Stimulated activated CD4-positive, alpha-beta T cell treated with anti-CD3 and anti-CD28 coated beads, Interleukin-12 subunit alpha, Interleukin-12 subunit beta, amount 100 ng/mL, for 4 hours (primary cell): ENCODE measurements around the gene RAD9A.
"Not testable (repeated sequence)": the region's sequence is repeated elsewhere in the genome, so short reads cannot be mapped to it uniquely, and the experiment has no call there.

Experiments used
- DNase-seq: peaks from one replicate; pipeline ENCODE4 v3.0.0-alpha.2; 2020

Gene RAD9A

DNA sequence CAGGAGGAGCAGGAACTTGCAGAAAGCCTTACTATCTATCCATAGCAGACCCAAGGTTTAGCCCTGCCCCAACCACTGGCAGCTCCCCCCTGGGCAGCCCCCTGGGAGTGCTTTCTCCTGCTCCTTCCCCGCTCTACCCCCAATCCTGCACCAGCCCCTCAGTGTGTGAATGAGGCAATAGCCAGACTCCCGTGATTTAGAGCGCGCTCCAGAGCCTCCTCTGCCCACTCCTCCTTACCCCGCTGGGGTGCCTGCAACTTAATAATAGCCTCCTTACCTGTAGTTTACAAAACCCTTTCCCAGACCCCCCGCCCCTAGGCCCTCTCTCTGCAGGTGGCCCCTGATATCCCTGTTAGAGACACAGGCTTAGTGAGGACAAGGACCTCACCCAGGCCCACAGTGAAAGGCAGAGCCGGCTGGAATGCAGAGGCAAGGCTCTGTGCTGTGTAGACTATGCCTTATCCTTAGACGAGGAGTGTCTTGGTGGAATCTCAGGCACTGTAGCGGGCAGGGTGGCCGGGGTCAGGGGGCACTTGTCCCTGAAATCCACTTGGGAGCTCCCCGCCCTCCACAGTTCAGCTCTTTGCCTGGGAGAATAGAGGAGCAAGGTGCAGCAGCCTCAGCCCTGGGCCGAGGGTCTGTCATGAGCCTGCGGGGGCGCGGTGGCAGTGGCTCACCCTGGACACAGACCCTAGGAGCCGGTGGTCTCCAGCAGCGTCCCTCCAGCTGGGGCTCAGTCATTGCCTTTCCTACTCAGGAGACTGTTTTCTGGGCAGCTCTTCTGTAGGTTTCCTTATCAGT is 19.4 kb downstream of the RAD9A start:
- no peak for DNase-seq

DNA sequence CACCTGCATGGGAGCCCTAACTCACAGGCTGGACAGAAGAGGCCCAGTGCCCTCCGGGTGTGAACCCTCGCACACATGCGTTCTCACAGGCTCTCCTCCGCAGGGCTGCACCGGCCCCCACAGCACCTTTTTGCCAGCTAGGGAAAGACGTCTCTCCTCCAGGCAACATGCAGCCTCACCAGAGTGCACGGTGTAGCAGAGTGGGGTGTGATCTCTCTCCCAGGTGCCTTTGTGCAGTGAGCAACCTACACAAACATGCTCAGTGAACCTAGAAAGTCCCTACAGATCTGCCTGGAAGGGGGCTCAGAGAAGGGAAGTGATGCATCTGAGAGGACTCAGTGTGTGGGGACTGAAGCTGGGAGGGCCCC is 20.0 kb downstream of the RAD9A start:
- DNase-seq = no peak

DNA sequence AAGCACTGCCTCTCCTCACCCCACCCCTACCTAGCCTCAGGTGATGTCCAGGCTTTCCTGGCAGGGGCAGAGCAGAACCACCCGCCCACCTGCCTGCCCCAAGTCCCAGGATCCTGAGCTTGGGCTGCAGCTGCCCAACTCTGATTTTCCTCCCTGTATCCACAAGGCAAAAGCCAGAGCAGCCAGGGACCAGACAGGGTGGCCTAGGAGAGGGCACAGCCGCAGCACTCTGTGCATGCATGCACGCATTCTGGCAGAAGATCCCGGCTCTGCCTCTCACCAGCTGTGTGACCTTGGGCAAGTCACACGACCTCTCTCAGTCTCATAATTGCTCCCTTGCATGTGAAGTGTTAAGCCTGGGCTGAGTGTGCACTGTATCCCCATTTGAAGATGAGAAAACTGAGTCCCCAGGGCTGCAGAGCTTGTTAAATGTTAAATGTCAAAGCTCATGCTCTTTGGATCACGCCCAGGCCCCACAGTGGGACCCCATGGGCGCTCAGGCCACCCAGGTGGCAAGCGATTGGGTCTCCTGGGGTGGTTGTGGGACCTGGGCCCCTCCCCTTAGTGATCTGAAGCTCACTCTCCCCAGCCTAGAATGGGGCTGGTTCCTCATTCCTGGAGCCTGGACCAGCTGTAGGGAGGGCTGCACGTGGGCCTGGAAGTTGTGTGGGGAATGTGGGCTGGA is 20.9 kb downstream of the RAD9A start:
- DNase-seq = no peak

DNA sequence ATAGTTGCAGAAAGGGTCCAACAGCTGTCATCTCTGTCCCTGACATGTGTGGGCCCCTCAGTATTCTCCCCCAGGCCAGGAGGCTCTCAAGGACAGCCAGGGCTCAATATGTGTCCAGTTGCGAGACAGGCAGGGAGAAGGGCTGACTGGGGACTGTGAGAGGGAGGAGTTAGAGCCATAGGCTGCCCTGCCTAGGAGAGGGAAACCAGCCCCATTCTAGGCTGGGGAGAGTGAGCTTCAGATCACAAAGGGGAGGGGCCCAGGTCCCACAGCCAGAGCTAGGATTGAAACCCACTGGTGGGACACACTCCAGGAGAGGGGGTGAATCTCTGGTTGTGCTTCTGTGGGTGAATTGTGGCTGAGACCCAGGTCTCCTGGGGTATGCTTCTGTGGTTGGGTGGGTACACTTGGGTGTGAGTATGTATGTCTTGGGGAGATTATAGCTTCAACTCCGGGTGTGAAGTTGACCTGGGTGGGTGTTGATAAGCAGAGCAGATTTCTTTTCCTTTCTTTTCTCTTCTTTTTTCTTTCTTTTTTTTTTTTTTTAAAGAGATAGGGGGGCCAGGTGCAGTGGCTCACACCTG is 21.6 kb downstream of the RAD9A start:
- no peak for DNase-seq

DNA sequence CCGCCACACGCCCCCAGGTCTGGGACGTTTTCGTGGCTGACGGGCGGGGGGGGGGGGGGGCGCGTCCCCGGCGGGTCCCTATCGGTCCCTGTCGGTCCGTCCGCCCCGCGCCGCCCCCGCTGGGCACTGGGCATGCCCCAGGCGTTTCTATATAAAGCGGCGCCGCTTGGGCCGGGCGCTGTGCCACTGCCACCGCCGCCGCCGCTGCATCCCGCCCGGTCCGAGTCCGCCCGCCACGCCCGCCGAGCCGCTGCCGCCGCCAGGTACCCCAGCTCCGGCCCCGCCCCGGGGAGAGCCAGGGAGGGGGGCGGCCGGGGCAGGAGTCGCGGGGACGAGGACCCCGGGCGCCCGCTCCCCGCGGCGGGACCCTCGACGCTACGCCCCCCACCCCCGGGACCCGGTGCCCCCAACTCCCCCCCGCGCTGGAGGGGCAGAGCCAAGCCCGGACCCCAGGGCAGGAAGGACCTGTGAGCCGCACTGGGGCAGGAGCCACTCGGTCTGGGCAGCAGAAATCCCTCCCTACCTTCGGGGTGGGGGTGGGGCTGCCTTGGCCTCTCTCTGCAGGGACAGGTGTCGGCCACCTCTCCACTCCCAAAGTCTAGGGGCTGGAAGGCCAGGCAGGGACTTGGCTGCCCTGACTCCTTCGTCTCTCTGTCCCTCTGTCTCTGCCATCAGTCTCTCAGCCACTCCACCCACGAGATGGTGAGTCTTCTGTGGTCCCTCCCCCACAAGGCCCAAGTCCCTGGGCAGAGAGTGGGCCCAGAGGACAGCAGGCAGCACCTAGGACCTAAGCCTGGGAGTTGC is 23.9 kb downstream of the RAD9A start, which contains the start of gene CARNS1:
Gene CARNS1 (plus strand): TSS at position 178 of the 804 bp plus-strand sequence. CDS start 522 bp downstream, at position 700.
- DNase-seq = no peak

DNA sequence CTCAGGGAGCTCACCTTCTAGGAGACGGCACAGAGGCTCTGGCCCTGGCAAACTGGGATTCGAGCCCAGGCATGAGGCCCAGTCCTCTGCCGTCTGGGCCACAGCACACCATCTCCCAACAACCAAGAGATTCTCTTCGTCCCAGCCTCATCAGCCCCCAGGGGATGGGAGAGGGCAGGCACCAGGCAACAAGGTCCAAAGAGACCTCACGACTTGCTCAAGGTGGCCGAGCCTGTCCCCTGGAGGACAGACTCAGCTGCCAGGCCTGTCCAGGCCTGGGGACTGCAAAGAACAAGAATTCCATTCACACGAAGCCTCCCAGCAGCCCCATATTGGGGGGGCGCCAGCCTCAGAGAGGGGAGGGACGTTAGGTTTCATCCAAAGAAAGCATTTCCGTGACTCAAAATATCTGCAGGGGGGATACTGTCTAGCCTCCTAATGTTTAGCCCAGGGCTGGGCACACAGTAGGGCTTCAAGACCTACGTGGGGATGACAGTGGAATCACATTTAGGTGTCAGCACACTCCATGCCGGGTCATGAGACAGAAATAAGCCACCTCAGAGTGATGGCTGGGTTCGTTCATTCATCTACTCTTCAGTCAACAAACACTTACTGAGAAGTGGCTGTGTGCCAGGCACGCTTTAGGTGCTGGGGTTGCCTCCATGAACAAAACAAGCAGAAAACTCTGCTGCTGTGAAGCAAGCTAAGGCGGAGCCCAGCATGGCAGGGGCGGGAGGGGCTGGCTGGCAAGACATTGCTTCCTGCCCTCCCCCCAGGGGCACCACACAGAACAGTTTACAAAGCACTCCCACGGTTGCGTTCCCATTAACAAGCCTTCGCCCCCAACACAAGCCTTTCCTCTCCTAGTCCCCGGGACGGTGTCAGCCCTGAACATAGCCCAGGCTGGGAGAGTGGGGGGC is 24.9 kb downstream of the RAD9A start:
- no peak for DNase-seq

DNA sequence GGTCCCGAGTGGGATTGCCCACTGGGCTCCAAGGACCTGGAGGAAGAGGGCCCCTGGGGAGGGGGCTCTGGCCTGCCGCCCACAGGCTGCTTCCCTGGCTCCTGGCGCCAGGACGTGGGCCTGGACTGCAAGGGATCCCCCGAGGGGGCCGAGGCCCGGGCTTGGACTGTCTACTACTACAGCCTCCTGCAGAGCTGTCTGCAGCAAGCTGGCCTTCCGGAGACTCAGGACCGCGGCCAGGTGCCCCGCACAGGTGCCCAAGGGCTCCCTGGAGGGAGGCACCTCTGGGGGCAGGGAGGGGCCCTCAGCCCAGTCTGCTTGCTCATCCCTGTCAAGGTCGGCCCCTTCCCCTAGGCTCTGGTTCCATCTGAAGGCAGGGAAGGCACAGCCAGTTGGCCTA is 25.6 kb downstream of the RAD9A start:
- no peak for DNase-seq

DNA sequence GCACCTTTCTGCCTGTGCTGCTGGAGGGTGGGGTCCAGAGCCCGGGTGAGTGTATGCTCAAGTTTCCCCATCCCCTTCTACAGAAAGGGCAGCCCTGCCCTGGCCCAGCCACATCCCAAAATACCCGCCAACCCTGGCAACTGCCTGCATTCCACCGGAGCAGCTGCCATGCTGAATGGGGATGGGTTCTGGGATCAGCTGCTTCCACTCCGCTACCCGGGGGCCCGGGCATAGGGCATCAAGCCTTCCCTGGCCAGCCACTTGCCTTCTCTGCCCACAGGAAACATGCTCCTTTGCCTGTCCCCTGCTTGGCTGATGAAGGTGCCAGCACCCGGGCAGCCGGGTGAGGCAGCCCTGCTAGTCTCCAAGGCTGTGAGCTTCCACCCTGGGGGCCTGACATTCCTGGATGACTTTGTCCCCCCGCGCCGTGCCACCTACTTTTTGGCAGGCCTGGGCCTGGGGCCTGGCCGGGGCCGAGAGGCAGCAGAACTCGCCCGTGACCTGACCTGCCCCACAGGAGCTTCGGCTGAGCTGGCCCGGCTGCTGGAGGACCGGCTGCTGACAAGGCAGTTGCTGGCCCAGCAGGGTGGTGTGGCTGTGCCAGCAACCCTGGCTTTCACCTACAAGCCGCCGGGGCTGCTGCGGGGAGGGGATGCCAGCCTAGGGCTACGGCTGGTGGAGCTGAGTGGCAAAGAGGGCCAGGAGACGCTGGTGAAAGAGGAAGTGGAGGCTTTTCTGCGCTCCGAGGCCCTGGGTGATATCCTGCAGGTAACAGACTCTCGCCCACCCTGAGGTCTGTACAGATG is 26.9 kb downstream of the RAD9A start:
- DNase-seq = no peak

DNA sequence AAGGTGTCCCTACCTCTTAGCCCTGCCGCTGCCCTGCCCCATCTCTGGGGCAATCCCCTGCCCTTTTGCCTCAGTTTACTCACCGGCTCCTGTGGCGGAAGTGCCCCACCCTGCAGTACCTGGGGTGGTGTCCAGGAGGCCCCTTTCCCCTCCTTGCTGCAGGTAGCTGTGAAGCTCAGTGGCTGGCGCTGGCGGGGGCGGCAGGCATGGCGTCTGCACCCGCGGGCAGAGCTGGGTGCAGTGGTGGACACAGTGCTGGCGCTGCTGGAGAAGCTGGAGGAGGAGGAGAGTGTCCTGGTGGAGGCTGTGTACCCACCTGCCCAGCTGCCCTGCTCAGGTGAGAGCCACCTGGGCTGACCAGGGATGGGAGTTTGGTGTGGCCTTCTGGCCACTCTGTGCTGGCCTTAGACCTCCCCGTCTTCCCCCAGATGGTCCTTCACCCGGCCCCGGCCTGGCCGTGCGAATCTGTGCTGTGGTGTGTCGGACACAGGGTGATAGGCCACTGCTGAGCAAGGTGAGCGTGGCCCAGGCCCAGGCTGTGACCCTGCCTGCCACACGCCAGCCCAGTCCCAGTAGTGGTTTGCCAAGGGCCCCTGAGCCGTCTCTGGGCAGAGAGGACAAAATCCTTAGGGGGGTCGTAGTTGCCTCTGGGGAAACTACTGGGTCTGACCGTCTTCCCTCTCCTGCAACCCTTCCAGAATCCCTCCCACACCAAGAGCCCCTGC is 27.7 kb downstream of the RAD9A start:
- no peak for DNase-seq

DNA sequence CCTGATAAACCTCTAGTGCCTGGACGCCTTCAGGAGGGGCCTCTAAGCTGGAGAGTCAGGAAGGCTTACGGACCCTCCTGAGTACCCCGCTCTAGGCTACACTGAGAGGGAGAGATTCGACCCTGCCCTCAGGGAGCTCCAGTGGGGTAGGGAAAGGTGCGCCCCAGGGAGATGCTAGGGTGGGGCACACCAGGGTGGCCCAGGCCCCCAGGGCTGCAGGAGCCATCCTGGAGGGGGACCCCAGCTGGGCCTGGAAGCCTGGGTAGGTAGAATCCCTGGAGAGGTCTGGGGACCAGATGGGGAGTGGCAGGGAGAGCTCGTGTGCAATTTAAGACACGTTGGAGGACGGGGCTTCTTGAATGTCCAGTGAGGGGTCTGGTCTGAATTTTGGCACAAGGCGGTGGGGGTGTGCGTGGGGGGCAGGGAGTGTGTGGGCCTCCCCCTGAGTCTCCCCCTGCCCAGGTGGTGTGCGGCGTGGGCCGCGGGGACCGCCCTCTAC is 28.4 kb downstream of the RAD9A start:
- DNase-seq = no peak

DNA sequence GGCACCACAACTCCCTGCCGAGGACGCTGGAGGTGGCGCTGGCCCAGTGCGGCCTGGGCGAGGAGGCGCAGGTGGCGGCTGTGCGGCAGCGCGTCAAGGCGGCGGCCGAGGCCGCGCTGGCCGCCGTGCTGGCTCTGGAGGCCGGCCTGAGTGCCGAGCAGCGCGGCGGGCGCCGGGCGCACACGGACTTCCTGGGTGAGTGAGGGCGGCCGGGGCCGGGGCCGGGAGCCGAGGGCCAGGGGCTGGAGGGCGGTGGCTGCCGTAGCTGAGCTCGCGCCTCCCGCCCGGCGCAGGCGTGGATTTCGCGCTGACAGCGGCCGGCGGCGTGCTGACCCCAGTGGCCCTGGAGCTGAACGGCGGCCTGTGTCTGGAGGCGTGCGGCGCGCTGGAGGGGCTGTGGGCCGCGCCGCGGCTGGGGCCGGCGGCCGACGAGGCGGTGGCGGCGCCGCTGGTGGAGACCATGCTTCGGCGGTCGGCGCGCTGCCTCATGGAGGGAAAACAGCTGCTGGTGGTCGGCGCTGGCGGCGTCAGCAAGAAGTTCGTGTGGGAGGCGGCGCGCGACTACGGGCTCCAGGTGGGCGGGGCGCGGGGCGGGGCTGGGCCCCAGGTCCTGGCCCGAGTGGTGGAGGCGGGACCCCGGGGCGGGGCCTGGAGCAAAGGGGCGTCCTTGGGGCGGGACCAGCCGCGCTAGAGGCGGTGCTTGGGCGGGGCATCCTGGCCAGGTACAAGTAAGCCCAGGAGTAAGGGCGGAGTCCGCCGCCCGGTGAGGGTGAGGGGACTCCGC is 29.1 kb downstream of the RAD9A start:
- DNase-seq = peak; percentile 100

DNA sequence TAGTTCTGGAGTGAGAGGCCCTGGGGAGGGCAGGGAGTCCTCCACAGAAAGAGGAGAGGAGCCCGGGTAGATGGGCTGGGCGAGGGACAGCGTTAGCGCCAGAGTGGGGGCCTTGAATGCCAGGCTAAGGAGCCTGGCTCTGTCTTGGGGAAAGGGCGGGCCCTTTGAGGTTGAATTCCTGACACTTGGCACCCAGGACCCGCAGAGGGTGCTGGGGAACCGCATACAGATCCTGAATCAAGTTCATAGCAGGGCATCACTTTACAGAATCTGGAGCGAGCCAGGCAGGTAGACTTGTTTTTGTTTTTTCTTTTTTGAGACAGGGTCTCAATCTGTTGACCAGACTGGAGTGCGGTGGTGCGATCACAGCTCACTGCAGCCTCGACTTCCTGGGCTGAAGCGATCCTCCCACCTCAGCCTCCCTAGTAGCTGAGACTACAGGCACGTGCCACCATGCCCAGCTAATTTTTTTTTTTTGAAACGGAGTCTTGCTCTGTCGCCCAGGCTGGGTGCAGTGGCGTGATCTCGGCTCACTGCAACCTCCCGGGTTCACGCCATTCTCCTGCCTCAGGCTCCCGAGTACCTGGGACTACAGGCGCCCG is 29.7 kb downstream of the RAD9A start:
- no peak for DNase-seq

DNA sequence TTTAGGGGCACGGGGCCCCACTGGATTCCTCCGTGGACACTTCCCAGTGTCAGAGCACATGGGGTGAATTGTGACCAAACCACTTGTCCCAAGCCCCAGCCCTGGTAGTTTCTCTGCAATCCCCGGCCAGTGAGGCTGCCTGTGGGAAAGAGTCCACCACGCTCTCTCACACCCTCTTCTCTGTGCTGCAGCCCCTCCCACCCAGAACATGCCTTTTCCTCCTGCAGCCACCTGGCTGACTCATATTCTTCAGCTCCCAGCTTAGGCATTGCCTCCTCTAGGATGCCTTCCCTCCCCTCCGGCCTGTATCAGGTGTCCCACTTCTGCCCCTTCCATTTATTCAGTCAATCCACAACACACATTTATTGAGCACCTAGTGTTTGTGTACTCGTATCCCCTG is 31.1 kb downstream of the RAD9A start:
- no peak for DNase-seq

DNA sequence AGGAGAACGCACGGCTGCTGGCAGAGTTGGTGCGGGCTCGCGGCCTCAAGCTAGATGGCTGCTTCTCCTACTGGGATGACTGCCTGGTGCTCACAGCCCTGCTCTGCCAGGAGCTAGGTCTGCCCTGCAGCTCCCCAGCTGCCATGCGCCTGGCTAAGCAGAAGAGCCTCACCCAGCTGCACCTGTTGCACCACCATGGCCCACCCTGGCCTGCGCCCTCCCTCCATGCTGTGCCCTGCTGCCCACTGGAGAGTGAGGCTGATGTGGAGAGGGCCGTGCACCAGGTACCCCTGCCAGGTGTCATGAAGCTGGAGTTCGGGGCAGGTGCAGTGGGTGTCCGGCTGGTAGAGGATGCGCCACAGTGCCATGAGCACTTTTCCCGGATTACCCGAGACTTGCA is 31.7 kb downstream of the RAD9A start:
- no peak for DNase-seq

DNA sequence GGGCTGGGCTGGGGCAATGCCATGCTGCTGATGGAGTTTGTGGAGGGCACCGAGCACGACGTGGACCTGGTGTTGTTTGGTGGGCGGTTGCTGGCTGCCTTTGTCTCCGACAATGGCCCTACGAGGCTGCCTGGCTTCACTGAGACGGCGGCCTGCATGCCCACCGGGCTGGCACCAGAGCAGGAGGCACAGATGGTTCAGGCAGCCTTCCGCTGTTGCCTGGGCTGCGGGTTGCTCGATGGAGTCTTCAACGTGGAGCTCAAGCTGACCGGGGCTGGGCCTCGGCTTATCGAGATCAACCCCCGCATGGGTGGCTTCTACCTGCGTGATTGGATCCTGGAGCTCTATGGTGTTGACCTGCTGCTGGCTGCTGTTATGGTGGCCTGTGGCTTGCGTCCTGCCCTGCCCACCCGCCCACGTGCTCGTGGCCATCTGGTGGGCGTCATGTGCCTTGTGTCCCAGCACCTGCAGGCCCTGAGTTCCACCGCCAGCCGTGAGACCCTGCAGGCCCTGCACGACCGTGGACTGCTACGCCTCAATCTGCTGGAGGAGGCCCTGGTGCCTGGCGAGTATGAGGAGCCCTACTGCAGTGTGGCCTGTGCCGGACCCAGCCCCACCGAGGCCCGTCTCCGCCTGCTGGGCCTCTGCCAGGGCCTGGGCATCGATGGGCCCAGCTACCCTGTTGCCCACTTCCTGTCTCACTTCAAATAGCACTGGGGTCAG is 32.3 kb downstream of the RAD9A start:
- no peak for DNase-seq

DNA sequence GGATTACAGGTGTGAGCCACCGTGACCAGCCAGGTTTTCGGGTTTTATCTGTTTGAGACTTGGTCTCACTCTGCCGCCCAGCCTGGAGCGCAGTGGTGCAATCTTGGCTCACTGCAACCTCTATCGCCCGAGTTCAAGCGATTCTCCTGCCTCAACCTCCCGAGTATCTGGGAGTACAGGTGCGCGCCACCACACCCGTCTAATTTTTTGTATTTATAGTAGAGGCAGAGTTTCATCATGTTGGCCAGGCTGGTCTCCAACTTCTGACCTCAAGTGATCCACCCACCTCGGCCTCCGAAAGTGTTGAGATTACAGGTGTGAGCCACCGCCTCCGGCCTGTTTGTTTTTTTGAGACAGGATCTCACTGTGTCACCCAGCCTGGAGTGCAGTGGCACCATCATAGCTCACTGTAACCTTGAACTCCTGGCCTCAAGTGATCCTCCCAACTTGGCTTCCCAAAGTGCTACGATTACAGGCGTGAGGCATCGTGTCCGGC is 35.6 kb downstream of the RAD9A start:
- not testable (repeated sequence) for DNase-seq

DNA sequence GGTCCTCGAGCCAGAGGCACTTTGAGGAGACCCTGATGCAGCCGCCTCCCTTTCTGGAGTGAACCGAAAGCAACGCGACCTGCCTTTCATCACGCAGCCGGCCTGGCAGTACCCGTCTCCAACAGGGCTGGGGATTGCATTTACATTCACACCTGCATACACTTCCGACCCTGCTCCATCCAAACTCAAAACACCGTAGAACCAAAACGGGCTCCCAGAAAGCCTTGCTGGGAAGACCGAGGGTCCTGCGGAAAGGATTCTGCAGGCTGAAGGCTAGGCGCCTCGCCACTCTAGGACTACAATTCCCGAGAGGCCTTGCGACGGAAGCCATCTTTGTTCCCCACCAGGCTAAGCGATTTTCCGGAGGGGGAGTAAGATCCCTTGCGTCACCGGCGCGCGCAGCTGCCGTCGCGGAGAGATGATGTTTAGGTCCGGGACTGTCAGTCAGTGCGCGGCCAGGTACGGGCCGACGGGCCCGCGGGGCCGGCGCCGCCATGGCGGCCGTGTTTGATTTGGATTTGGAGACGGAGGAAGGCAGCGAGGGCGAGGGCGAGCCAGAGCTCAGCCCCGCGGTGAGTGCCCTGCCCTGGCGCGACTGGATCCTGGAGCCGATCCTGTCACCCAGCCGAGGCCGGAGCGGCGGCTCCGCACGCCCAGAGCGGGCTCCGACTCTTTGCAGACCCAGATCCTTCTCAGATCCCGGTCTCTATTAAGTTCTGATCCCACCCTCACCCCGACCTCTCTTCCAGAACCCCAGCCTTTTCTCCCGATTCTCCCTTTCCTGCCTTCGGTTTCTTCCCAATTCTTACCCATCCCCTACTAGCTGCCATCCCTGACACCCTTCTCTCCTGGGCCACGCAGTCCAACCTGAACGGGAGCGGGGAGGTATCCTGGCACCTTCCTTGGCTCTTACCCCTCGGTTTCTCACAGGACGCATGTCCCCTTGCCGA is 36.5 kb downstream of the RAD9A start, which contains the start of gene RPS6KB2:
Gene RPS6KB2 (plus strand): TSS at position 443 of the 950 bp plus-strand sequence. CDS start 52 bp downstream, at position 495.
- DNase-seq = peak; percentile 99
